Measurements from ENCODE around the gene DCBLD1. TPM values are rescaled to one million over a fixed set of nuclear protein-coding genes. Genes with fewer than 3 reads are reported as not detected.

DCBLD1 gene
- polyA plus RNA-seq, 3 donors: 2.9 to 3.3 (median 3.1) TPM

DNA sequence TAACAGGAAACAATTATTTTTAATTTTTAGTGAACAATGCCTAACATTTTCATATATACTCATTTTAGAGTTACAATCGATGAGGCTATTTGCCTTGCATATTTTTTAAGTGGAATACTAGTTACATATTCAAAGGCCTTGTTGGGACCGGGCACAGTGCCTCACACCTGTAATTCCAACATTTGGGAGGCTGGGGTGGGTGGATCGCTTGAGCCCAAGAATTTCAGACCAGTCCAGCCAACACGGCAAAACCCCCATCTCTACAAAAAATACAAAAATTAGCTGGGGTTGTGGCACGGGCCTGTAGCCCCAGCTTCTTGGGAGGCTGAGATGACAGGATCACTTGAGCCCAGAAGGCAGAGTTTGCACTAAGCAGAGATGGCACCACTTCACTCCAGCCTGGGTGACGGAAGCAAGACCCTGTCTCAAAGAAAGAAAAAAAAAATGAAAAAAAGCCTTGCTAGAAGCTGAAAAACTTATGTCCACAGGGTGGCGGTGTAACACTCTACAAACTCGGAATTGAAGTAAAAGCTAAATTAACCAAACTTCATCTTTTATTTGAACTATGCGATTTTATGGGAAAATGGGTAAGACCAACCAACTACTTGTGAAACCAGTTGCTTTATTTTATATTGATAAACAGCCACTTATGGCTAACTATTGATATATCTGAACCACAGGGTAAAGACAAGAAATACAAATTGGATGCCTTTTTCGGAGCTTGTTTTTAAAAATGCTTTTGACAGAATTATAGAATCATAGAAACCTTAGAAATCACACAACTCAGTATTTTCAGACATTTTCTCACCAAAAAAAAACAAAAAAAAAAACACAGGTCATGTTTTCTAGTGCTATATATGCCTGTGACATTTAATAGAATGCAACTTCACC, 32.7 kb upstream of the DCBLD1 start:
- Histone ChIP-seq H2AFZ (ENCODE audit: insufficient read depth, low read depth, low read length, poor library complexity, severe bottlenecking) (no peak overlapping the region), H3K9ac (ENCODE audit: insufficient read depth, low read length, poor library complexity, severe bottlenecking) (no peak overlapping the region), H3K4me2 (replicated peaks; ENCODE audit: extremely low read depth, low read length, poor library complexity, severe bottlenecking) (no peak overlapping the region), H3K79me2 (ENCODE audit: insufficient read depth, low read length) (no peaks in the 10 kb centered on the region), H3K9me3 (replicated peaks in 1 of 2; ENCODE audit: control insufficient read depth in 1 of 2, insufficient read depth in 1 of 2, low read length in 2 of 2) (no peaks in the 10 kb centered on the region), H3K4me1 (ENCODE audit: control insufficient read depth in 1 of 2, insufficient read depth in 2 of 2, low read length in 2 of 2) (peaks cover 8% of the 10 kb centered on the region in 2 donors), H3K27ac (ENCODE audit: low read depth in 1 of 2, low read length in 2 of 2) (no peak overlapping the region), H3K4me3 (replicated peaks in 1 of 3; ENCODE audit: low read depth in 2 of 3, low read length in 3 of 3) (no peak overlapping the region), H4K20me1 (ENCODE audit: insufficient read depth, low read length) (no peaks in the 10 kb centered on the region), H3K36me3 (replicated peaks in 1 of 2; ENCODE audit: control insufficient read depth in 1 of 2, insufficient read depth in 2 of 2, low read length in 2 of 2) (no peaks in the 10 kb centered on the region), H3K27me3 (ENCODE audit: control insufficient read depth in 2 of 2, insufficient read depth in 2 of 2, low read length in 2 of 2) (peaks cover 5% of the 10 kb centered on the region in 2 donors)
- Mint-ChIP-seq H3K4me1 (peaks cover 12% of the 10 kb centered on the region), H3K27me3 (ENCODE audit: low read depth in 3 of 3) (peaks cover 15 to 28% (median 21%) of the 10 kb centered on the region in 3 donors), H3K27ac (no peak overlapping the region), H3K9me3 (peaks cover 0 to 2% (median 0%) of the 10 kb centered on the region in 7 donors), H3K36me3 (no peaks in the 10 kb centered on the region), H3K4me3 (no peak overlapping the region)
- DNase-seq: peak; percentile 33 to 52 (median 50)
- peak; percentile 79 for TF ChIP-seq CTCF (IDR thresholded peaks at IDR 0.05)
- WGBS (ENCODE audit: insufficient coverage): no CpG with 5 or more reads among the region's 10 CpGs
- intact Hi-C loops (cut with micrococcal nuclease): loop anchor here (2.0 to 10.0 kb wide), 3 partner anchors 108 to 1135 kb away; no protein-coding TSS in a partner anchor

DNA sequence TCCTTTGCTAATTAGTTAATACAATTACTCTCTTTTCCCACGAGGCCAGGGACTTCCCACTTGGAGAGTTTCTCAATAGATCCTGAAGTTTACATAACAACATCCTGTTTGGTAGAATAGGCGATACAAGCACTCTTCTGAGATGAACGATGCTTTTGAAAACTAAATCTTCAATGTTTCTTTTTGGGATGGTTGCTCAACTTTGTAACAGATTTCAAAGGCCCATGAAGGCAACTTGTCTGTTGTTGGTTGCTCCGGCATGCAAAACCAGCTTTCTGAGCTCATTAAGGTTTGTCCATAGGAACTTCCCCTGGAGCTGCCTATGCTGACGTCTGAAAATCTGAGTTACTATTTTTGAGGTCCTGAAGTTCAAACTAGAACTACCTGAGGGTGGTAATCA, 30.8 kb upstream of the DCBLD1 start:
- DNase-seq: peak in 2 of 3 donors; percentile 10 to 26
- Mint-ChIP-seq H3K9me3 (no peaks in the 10 kb centered on the region), H3K27me3 (ENCODE audit: low read depth in 3 of 3) (peaks cover 11 to 21% (median 18%) of the 10 kb centered on the region in 3 donors), H3K36me3 (no peaks in the 10 kb centered on the region), H3K4me1 (peaks cover 12% of the 10 kb centered on the region), H3K27ac (peak overlapping the region in 2 of 7 donors; percentile 29 to 64), H3K4me3 (peak overlapping the region in 1 of 2 donors; percentile 47)
- Histone ChIP-seq H3K9me3 (replicated peaks in 1 of 2; ENCODE audit: control insufficient read depth in 1 of 2, insufficient read depth in 1 of 2, low read length in 2 of 2) (no peaks in the 10 kb centered on the region), H2AFZ (ENCODE audit: insufficient read depth, low read depth, low read length, poor library complexity, severe bottlenecking) (no peak overlapping the region), H3K36me3 (replicated peaks in 1 of 2; ENCODE audit: control insufficient read depth in 1 of 2, insufficient read depth in 2 of 2, low read length in 2 of 2) (no peaks in the 10 kb centered on the region), H3K27me3 (ENCODE audit: control insufficient read depth in 2 of 2, insufficient read depth in 2 of 2, low read length in 2 of 2) (peaks cover 3 to 5% of the 10 kb centered on the region in 2 donors), H3K9ac (ENCODE audit: insufficient read depth, low read length, poor library complexity, severe bottlenecking) (no peak overlapping the region), H3K27ac (ENCODE audit: low read depth in 1 of 2, low read length in 2 of 2) (no peak overlapping the region), H3K79me2 (ENCODE audit: insufficient read depth, low read length) (no peaks in the 10 kb centered on the region), H4K20me1 (ENCODE audit: insufficient read depth, low read length) (no peaks in the 10 kb centered on the region), H3K4me3 (replicated peaks in 1 of 3; ENCODE audit: low read depth in 2 of 3, low read length in 3 of 3) (no peak overlapping the region), H3K4me2 (replicated peaks; ENCODE audit: extremely low read depth, low read length, poor library complexity, severe bottlenecking) (no peak overlapping the region), H3K4me1 (ENCODE audit: control insufficient read depth in 1 of 2, insufficient read depth in 2 of 2, low read length in 2 of 2) (peaks cover 8% of the 10 kb centered on the region in 2 donors)
- 6% methylated on average over 2 of the region's 5 CpGs for WGBS (ENCODE audit: insufficient coverage)
- TF ChIP-seq CTCF (IDR thresholded peaks at IDR 0.05): no peak
- intact Hi-C loops (cut with micrococcal nuclease): loop anchor here in 1 of 2 donors (2.0 kb wide), 1 partner anchor 107 kb away; no protein-coding TSS in a partner anchor

All from CD14-positive monocyte (primary cell).